Hypothalamus (tissue), 51 donors: Measurements from ENCODE around the gene GTPBP4.
"Not testable (repeated sequence)": the region's sequence is repeated elsewhere in the genome, so short reads cannot be mapped to it uniquely, and the experiment has no call there.

Experiments used
- DNase-seq, 51 donors: peaks; one replicate each; lab custom pipeline; 2025; lab: John Stamatoyannopoulos, UW

Gene GTPBP4

GRCh38 chr10:1050554-1050953 lies 62.3 kb downstream of the GTPBP4 start:
- DNase-seq = no peak

DNA sequence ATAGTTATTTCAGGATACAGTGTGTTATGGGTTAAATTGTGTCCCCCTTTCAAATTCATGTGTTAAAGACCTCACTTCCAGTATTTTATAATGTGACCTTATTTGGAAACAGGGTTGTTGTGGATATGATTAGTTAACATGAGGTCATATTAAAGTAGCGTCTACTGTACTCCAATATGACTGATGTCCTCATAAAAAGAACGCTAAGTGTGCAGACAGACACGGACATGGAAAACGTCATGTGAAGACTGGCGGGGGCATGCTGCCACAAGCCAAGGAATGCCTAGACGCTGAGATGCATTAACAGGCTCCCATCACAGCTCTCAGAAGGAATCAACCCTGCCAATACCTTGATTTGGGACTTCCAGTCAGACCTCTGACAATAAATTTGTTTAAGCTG lies 66.5 kb downstream of the GTPBP4 start:
- DNase-seq = no peak

- peak in 50 of 51 donors; percentile 21 to 91 (median 78) for DNase-seq
Observed at GRCh38 chr10:1056326-1057105, 68.3 kb downstream of the GTPBP4 start, which contains the start of gene WDR37. Gene WDR37 (plus strand): TSS chr10:1056385. CDS start chr10:1072156, 15,771 bp downstream.

DNA sequence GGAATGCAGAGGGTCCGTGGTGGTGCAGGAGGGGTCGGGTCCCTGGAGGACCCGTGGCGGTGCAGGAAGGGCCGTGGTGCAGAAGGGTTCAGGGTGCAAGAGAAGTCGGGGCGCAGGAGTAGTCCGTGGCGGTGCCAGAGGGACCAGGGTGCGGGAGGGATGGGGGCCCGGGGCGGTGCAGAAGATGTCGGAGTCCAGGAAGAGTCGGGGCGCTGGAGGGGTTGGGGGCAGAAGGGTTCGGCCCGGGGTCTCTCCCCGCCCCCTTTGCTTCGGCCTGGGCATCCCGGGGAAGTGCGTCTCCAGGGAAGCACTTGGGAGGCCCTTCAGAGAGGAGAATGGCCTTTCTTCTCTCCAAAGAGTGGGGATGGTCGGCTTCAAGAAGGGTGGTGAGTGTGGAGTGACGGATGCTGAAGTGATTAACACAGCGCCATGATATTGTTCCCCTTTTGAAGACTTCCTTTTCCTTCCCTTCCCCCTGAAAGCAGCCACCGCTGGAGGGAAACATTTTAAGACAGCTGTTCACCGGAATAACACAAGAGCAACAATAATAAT lies 68.9 kb downstream of the GTPBP4 start:
- DNase-seq = no peak

DNA sequence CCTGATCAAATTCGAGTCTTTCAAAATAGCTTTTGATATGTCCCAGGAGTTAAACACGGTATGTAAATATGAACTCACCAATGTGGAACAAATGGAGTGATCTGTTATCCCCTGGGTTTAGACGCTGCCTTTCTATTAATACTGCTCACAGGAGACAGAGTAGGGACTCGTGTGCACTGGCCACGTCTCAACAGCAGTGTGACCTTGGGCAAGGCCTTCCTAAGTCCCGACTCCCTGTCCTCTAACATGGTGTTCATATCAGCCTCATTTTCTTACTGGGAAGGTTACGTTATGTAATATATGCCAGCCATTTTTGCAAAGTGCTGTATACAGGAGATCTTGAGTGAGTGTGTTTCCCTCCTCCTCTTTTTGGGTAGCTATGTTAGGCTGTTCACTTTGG lies 69.8 kb downstream of the GTPBP4 start:
- no peak for DNase-seq

GRCh38 chr10:1059902-1060301 lies 71.7 kb downstream of the GTPBP4 start:
- no peak for DNase-seq

GRCh38 chr10:1061930-1062774 lies 73.9 kb downstream of the GTPBP4 start:
- DNase-seq = no peak

DNA sequence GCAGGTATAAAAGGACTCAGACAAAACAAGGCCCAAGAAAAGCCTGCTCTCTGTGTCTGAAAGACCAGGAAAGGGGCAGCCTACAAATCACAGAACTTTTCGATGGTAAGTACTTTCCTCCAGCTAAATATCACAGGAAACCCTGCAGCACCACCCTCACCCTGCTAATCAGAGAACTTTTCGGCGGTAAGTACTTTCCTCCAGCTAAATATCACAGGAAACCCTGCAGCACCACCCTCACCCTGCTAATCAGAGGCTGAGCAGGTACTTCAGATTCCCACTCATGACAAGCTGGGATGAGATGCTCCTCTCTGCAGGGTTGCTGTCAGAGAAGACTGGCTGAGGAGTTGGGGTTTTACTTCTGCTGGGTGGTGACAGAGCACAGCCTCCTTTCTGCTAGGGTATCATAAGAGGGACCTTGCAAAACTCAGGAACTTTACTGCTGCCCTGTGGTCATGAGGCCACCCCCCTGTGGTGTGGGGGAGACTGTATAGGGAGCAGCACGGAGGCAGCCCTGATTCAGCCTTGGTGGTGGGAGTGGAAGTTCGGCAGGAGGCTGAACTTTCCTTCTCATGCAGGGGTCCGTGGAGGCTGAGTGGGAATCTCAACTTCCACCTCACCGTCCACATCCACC lies 75.1 kb downstream of the GTPBP4 start:
- no peak for DNase-seq

DNA sequence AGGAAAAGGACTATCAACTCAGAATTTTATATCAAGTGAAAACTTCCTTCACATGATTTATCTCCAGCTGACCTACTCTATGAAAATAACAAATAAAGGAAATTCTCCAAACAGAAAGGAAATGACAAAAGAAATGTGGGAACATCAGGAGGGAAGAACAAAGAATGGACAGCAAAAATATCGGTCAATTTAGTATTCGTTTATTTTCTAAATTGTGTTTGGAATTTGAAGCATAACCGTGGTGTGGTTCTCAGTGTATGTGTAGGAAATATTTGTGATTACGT lies 76.7 kb downstream of the GTPBP4 start:
- DNase-seq = no peak

DNA sequence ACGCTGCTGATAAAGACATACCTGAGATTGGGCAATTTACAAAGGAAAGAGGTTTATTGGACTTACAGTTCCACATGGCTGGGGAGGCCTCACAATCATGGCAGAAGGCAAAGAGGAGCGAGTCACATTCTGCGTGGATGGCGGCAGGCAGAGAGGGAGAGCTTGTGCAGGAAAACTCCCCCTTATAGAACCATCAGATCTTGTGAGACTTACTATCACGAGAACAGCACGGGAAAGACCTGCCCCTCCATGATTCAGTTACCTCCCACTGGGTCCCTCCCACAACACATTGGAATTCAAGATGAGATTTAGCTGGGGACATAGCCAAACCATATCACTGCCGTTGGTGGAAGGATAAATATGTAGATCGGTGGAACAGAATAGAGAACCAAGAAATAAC lies 78.5 kb downstream of the GTPBP4 start:
- not testable (repeated sequence) for DNase-seq

- no peak for DNase-seq
Observed at GRCh38 chr10:1068380-1069361, 80.4 kb downstream of the GTPBP4 start.
